ENCODE data around the gene C11orf91. TPM values are rescaled to one million over a fixed set of nuclear protein-coding genes. Genes with fewer than 3 reads are reported as not detected.

Gene C11orf91
- total RNA-seq, 4 donors from 2014 or later: not detected

GRCh38 chr11:33651555-33651954 is 49.1 kb downstream of the C11orf91 start:
- no peak overlapping the region for H3K4me3 ChIP-seq
- no peak for ATAC-seq
- no peaks in the 10 kb centered on the region for H3K9me3 ChIP-seq
- no peak overlapping the region for H3K27ac ChIP-seq
- TF ChIP-seq POLR2AphosphoS5 (IDR thresholded peaks at IDR 0.05) (no peak), EP300 (IDR thresholded peaks at IDR 0.05) (no peak), POLR2A (IDR thresholded peaks at IDR 0.05) (no peak)
- TF ChIP-seq, protein P1, sequence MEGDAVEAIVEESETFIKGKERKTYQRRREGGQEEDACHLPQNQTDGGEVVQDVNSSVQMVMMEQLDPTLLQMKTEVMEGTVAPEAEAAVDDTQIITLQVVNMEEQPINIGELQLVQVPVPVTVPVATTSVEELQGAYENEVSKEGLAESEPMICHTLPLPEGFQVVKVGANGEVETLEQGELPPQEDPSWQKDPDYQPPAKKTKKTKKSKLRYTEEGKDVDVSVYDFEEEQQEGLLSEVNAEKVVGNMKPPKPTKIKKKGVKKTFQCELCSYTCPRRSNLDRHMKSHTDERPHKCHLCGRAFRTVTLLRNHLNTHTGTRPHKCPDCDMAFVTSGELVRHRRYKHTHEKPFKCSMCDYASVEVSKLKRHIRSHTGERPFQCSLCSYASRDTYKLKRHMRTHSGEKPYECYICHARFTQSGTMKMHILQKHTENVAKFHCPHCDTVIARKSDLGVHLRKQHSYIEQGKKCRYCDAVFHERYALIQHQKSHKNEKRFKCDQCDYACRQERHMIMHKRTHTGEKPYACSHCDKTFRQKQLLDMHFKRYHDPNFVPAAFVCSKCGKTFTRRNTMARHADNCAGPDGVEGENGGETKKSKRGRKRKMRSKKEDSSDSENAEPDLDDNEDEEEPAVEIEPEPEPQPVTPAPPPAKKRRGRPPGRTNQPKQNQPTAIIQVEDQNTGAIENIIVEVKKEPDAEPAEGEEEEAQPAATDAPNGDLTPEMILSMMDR (IDR thresholded peaks at IDR 0.05): no peak
- no peaks in the 10 kb centered on the region for H3K36me3 ChIP-seq
- 31 to 43% methylated on average over 2 to 4 of the region's 4 CpGs for WGBS, 2 donors (ENCODE audit: low coverage in 1 of 2)
- H3K4me1 ChIP-seq: peaks cover 0 to 9% (median 0%) of the 10 kb centered on the region in 3 donors
- H3K27me3 ChIP-seq: no peaks in the 10 kb centered on the region

- ATAC-seq: no peak
- 75 to 93% methylated on average over 3 to 4 of the region's 4 CpGs for WGBS, 2 donors (ENCODE audit: low coverage in 1 of 2)
- H3K27me3 ChIP-seq: no peaks in the 10 kb centered on the region
- no peak overlapping the region for H3K27ac ChIP-seq
- H3K36me3 ChIP-seq: no peaks in the 10 kb centered on the region
- no peak for TF ChIP-seq POLR2A (IDR thresholded peaks at IDR 0.05)
- TF ChIP-seq, protein P1 (IDR thresholded peaks at IDR 0.05): no peak
- no peak for TF ChIP-seq POLR2AphosphoS5 (IDR thresholded peaks at IDR 0.05)
- no peak for TF ChIP-seq EP300 (IDR thresholded peaks at IDR 0.05)
- no peaks in the 10 kb centered on the region for H3K9me3 ChIP-seq
- peaks cover 0 to 9% (median 0%) of the 10 kb centered on the region in 3 donors for H3K4me1 ChIP-seq
- H3K4me3 ChIP-seq: no peak overlapping the region
These were observed 50.7 kb downstream of the C11orf91 start for GRCh38 chr11:33649944-33650343.

Other genes starting within 250 kb of the C11orf91 start
- gene CD59, start 35.6 kb upstream of the C11orf91 start, total RNA-seq: 100 to 1,000 TPM; 252 to 647 (median 432) TPM
- gene FBXO3, start 73.7 kb upstream of the C11orf91 start, total RNA-seq: 10 to 100 TPM; 38.8 to 81.4 (median 55.7) TPM
- 10 to 100 TPM in 2 of 4 donors, 1 to 10 TPM in 2; 7.0 to 24.2 (median 14.8) TPM for gene LMO2, start 191.2 kb upstream of the C11orf91 start, total RNA-seq